ENCODE measurements around the gene TMEM200C. TPM values are rescaled to one million over a fixed set of nuclear protein-coding genes. Genes with fewer than 3 reads are reported as not detected.
"Not testable (repeated sequence)": the region's sequence is repeated elsewhere in the genome, so short reads cannot be mapped to it uniquely, and the experiment has no call there.

Gene TMEM200C
- total and polyA plus RNA-seq, 8 donors = 0.79 to 4.9 (median 2.1) TPM

- Histone ChIP-seq H3K27me3 (peaks cover 4% of the 10 kb centered on the region in 2 donors), H3K27ac (no peak overlapping the region), H3K36me3 (no peaks in the 10 kb centered on the region), H3K9me3 (no peaks in the 10 kb centered on the region), H3K4me1 (no peaks in the 10 kb centered on the region), H3K4me3 (no peak overlapping the region)
- TF ChIP-seq CTCF (IDR thresholded peaks at IDR 0.05) = no peak
- intact Hi-C loops (cut with DNase I) = no loop called here
- ATAC-seq (no peak), DNase-seq (no peak)
These were observed 21.0 kb downstream of the TMEM200C start for GRCh38 chr18:5874336-5874735.

DNA sequence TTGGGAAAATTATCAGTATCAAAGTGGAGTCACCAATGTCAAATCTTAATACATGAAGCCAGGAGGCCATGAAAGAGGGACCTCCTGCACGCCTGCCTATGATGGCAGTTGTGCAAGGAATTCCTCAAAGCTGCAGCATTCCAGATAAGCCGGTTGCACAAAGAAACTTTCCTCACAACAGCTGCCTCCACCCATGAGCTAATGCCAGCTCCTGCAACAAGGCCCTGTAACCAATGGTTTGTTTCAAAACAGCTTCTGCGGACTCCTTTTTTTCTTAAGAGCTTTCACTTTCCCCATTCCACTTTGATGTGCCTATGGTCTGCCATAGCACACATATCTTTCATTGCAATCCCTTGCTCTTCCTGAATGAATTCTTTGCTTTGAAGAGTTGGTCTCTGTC lies 22.4 kb downstream of the TMEM200C start:
- Histone ChIP-seq H3K27ac (no peak overlapping the region), H3K27me3 (peaks cover 0 to 4% of the 10 kb centered on the region in 2 donors), H3K36me3 (no peaks in the 10 kb centered on the region), H3K9me3 (no peaks in the 10 kb centered on the region), H3K4me1 (no peaks in the 10 kb centered on the region), H3K4me3 (no peak overlapping the region)
- ATAC-seq (no peak), DNase-seq (no peak)
- TF ChIP-seq CTCF (IDR thresholded peaks at IDR 0.05) = no peak
- intact Hi-C loops (cut with DNase I) = no loop called here

DNA sequence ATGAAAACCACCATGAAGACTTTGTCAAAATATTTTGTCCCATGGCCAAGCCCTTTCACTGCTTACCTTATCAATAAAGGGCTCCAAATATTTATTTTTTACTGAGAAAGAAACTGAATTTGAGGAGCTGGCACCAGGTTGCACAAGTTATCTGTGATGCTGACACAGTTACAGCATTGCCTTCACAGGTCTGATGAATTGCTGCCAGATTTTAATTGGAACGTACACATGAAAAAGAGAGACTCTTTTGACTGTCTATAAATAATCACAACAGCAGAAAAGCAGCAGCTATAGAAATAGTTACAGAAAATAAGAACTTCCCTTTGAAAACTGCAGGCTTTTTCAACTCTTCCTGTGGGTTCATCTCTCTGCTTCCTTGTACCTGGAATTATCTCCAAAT lies 23.9 kb downstream of the TMEM200C start:
- peaks cover 0 to 4% of the 10 kb centered on the region in 2 donors for H3K27me3 ChIP-seq
- no peaks in the 10 kb centered on the region for H3K9me3 ChIP-seq
- H3K4me3 ChIP-seq = no peak overlapping the region
- intact Hi-C loops (cut with DNase I) = no loop called here
- no peak for TF ChIP-seq CTCF (IDR thresholded peaks at IDR 0.05)
- no peak for ATAC-seq
- no peaks in the 10 kb centered on the region for H3K36me3 ChIP-seq
- no peak overlapping the region for H3K27ac ChIP-seq
- DNase-seq = no peak
- H3K4me1 ChIP-seq = no peaks in the 10 kb centered on the region

DNA sequence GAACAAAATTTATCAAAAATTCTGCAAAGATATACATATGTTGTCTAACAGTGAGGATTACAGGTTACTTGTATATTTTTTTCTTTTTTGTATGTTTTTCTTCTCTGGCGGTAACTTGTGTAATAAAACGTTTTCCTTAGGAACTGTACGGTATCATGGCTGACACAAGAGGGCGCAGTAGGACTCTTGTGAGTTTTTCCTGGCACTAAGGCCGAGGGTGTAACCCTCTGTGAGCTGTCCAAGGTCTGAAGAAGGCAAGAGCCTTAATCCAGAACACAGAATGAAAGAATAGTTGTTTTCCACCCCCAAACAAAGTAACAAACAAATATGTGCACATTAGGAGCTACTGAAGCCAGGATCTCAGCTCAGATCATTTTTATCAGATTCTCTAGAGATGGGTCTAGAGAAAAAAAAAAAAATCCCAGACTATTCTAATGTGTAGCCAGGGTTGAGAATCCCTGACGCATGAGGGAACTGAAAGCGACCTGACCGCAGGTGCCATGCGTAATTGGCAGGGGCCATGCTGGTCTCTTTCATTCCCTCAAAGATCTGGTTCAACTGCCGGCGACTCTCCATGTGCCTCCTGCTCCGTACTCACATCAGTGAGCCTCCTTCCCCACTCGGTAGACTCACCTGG lies 27.0 kb downstream of the TMEM200C start:
- peak; percentile 100 for ATAC-seq
- Histone ChIP-seq H3K36me3 (no peaks in the 10 kb centered on the region), H3K27ac (no peak overlapping the region), H3K4me3 (no peak overlapping the region), H3K27me3 (no peaks in the 10 kb centered on the region), H3K9me3 (no peaks in the 10 kb centered on the region), H3K4me1 (no peaks in the 10 kb centered on the region)
- peak; percentile 56 to 69 for TF ChIP-seq CTCF (IDR thresholded peaks at IDR 0.05)
- intact Hi-C loops (cut with DNase I) = no loop called here
- DNase-seq = peak in 3 of 4 donors; percentile 62 to 93 (median 85)

- no peak for TF ChIP-seq CTCF (IDR thresholded peaks at IDR 0.05)
- Histone ChIP-seq H3K27ac (no peak overlapping the region), H3K27me3 (no peaks in the 10 kb centered on the region), H3K4me1 (no peaks in the 10 kb centered on the region), H3K36me3 (no peaks in the 10 kb centered on the region), H3K4me3 (no peak overlapping the region), H3K9me3 (peaks cover 0 to 9% of the 10 kb centered on the region in 2 donors)
- DNase-seq (no peak), ATAC-seq (no peak)
- intact Hi-C loops (cut with DNase I) = no loop called here
These were observed 29.8 kb downstream of the TMEM200C start for GRCh38 chr18:5865521-5865920.

GRCh38 chr18:5862127-5862526 lies 33.2 kb downstream of the TMEM200C start:
- H3K36me3 ChIP-seq; H3K27ac ChIP-seq; H3K4me3 ChIP-seq; H3K9me3 ChIP-seq; H3K27me3 ChIP-seq; H3K4me1 ChIP-seq; DNase-seq; ATAC-seq; intact Hi-C loops (cut with DNase I): not testable (repeated sequence)
